EL (cell line): ENCODE data around the gene KCNJ15.

Source experiments
- DNase-seq: peaks from one replicate; pipeline ENCODE4 v3.0.0-alpha.2; 2016

The KCNJ15 gene

GRCh38 chr21:38268864-38269575 is 12.2 kb downstream of the KCNJ15 start:
- no peak for DNase-seq

GRCh38 chr21:38269576-38269936 is 12.8 kb downstream of the KCNJ15 start:
- DNase-seq: no peak

- no peak for DNase-seq
These were observed 15.4 kb downstream of the KCNJ15 start for GRCh38 chr21:38272215-38272614.

GRCh38 chr21:38273745-38274542 is 17.2 kb downstream of the KCNJ15 start:
- DNase-seq: no peak

- DNase-seq: peak; percentile 98
These were observed 20.8 kb downstream of the KCNJ15 start for GRCh38 chr21:38277501-38278131.

- no peak for DNase-seq
These were observed 23.7 kb downstream of the KCNJ15 start for GRCh38 chr21:38280454-38280853.

- no peak for DNase-seq
These were observed 24.1 kb downstream of the KCNJ15 start for GRCh38 chr21:38280867-38281266.

GRCh38 chr21:38282921-38283320 is 26.1 kb downstream of the KCNJ15 start:
- DNase-seq: no peak

- no peak for DNase-seq
These were observed 27.4 kb downstream of the KCNJ15 start for GRCh38 chr21:38284216-38284615.

GRCh38 chr21:38286739-38287471 is 30.1 kb downstream of the KCNJ15 start:
- no peak for DNase-seq

GRCh38 chr21:38287476-38287875 is 30.7 kb downstream of the KCNJ15 start:
- DNase-seq: no peak

GRCh38 chr21:38289705-38290485 is 33.1 kb downstream of the KCNJ15 start:
- DNase-seq: peak; percentile 98

- no peak for DNase-seq
These were observed 34.0 kb downstream of the KCNJ15 start for GRCh38 chr21:38290809-38291208.

GRCh38 chr21:38291874-38292273 is 35.1 kb downstream of the KCNJ15 start:
- DNase-seq: no peak

- DNase-seq: no peak
These were observed 36.3 kb downstream of the KCNJ15 start for GRCh38 chr21:38293113-38293512.

- DNase-seq: no peak
These were observed 37.0 kb downstream of the KCNJ15 start for GRCh38 chr21:38293765-38294164.

GRCh38 chr21:38294609-38295008 is 37.8 kb downstream of the KCNJ15 start:
- DNase-seq: no peak

- DNase-seq: peak; percentile 18
These were observed 39.4 kb downstream of the KCNJ15 start for GRCh38 chr21:38295997-38296764.

GRCh38 chr21:38297194-38297631 is 40.4 kb downstream of the KCNJ15 start:
- DNase-seq: peak; percentile 79

- DNase-seq: no peak
These were observed 41.1 kb downstream of the KCNJ15 start for GRCh38 chr21:38297871-38298270.

- DNase-seq: no peak
These were observed 42.0 kb downstream of the KCNJ15 start for GRCh38 chr21:38298832-38299231.

- no peak for DNase-seq
These were observed 42.9 kb downstream of the KCNJ15 start for GRCh38 chr21:38299671-38300070.
